GM23338 (cell line): ENCODE measurements around the gene COL15A1. TPM values are rescaled to one million over a fixed set of nuclear protein-coding genes. Genes with fewer than 3 reads are reported as not detected.

ENCODE experiments used
- ATAC-seq: fragments of 200-7000 bp; cut with Tn5 transposase; 3 replicates; pipeline ENCODE4 v1.9.1; 2020
- DNase-seq: peaks from one replicate; pipeline ENCODE4 v3.0.0-alpha.2; 2015; ENCODE audit warnings: low spot score
- H2AFZ ChIP-seq: fragments of 200-600 bp; sonication (generic); 2 replicates; pipeline ENCODE4 v1.8.0; 2016; ENCODE audit warnings: antibody characterized with exemption, mild to moderate bottlenecking, moderate library complexity
- H3F3A ChIP-seq: fragments of 200-600 bp; sonication (generic); replicated peaks from 2 replicates; pipeline ENCODE4 v1.8.0; 2017; ENCODE audit warnings: antibody characterized with exemption, mixed run types, low read depth
- H3K27ac ChIP-seq: fragments of 200-600 bp; sonication (generic); 2 replicates; pipeline ENCODE4 v1.6.1; 2016; ENCODE audit warnings: low read depth
- H3K27me3 ChIP-seq: fragments of 200-600 bp; sonication (generic); 2 replicates; pipeline ENCODE4 v1.8.0; 2016; ENCODE audit warnings: mild to moderate bottlenecking, mixed run types, moderate library complexity; ENCODE audit not compliant: insufficient read depth
- H3K36me3 ChIP-seq: fragments of 200-600 bp; sonication (generic); 2 replicates; pipeline ENCODE4 v1.8.0; 2016; ENCODE audit warnings: mild to moderate bottlenecking; ENCODE audit not compliant: insufficient read depth
- H3K4me1 ChIP-seq: fragments of 200-600 bp; sonication (generic); 2 replicates; pipeline ENCODE4 v1.8.0; 2016; ENCODE audit warnings: mild to moderate bottlenecking, moderate library complexity; ENCODE audit not compliant: insufficient read depth
- H3K4me2 ChIP-seq: fragments of 200-600 bp; sonication (generic); 2 replicates; pipeline ENCODE4 v1.7.1; 2017; ENCODE audit warnings: mixed run types
- H3K4me3 ChIP-seq: fragments of 200-600 bp; sonication (generic); 2 replicates; pipeline ENCODE4 v1.6.1; 2016; ENCODE audit warnings: mixed run types
- H3K79me2 ChIP-seq: fragments of 200-600 bp; sonication (generic); replicated peaks from 2 replicates; pipeline ENCODE4 v1.8.0; 2017; ENCODE audit warnings: mild to moderate bottlenecking; ENCODE audit not compliant: insufficient read depth
- H3K9me2 ChIP-seq: fragments of 200-600 bp; sonication (generic); 2 replicates; pipeline ENCODE4 v1.8.0; 2017; ENCODE audit not compliant: insufficient read depth
- H4K20me1 ChIP-seq: fragments of 200-600 bp; sonication (generic); replicated peaks from 2 replicates; pipeline ENCODE4 v1.8.0; 2017; ENCODE audit warnings: mild to moderate bottlenecking; ENCODE audit not compliant: insufficient read depth
- H3K27ac Mint-ChIP-seq: 2 replicates; pipeline ENCODE4 v1.8.0; 2020; ENCODE audit warnings: inconsistent platforms, mild to moderate bottlenecking, moderate library complexity, mixed read lengths
- H3K27me3 Mint-ChIP-seq: 3 replicates; pipeline ENCODE4 v1.8.0; 2022; ENCODE audit warnings: low read depth, mild to moderate bottlenecking, moderate library complexity, mixed read lengths, inconsistent platforms; ENCODE audit not compliant: insufficient read depth, poor library complexity
- H3K36me3 Mint-ChIP-seq: 3 replicates; pipeline ENCODE4 v1.8.0; 2021; ENCODE audit warnings: low read depth, mild to moderate bottlenecking, inconsistent platforms, moderate library complexity, mixed read lengths
- H3K4me1 Mint-ChIP-seq: 3 replicates; pipeline ENCODE4 v1.8.0; 2020; ENCODE audit warnings: mild to moderate bottlenecking, inconsistent platforms, mixed read lengths
- H3K4me3 Mint-ChIP-seq: 3 replicates; pipeline ENCODE4 v1.8.0; 2021; ENCODE audit warnings: moderate library complexity, mild to moderate bottlenecking, inconsistent platforms, mixed read lengths
- H3K9me3 Mint-ChIP-seq: 3 replicates; pipeline ENCODE4 v1.8.0; 2020; ENCODE audit warnings: moderate library complexity, mild to moderate bottlenecking, inconsistent platforms, mixed read lengths
- CREB1 ChIP-seq: fragments of 250-450 bp; sonication (Bioruptor Pico); IDR thresholded peaks from 2 replicates; pipeline ENCODE4 v1.5.0; 2020; ENCODE audit warnings: low read depth, mild to moderate bottlenecking, moderate library complexity
- EZH2 ChIP-seq: fragments of 200-600 bp; sonication (generic); IDR thresholded peaks from one replicate; pipeline ENCODE4 v1.8.0; 2017; ENCODE audit warnings: antibody characterized with exemption, mild to moderate bottlenecking, low read depth; ENCODE audit not compliant: unreplicated experiment
- NANOG ChIP-seq: IDR thresholded peaks from 2 replicates; pipeline ENCODE4 v1.6.1; 2016; ENCODE audit warnings: antibody characterized with exemption, borderline replicate concordance
- ZNF114 ChIP-seq: fragments of 250-450 bp; sonication (Bioruptor Pico); IDR thresholded peaks from 2 replicates; pipeline ENCODE4 v1.5.0; 2020; ENCODE audit warnings: mild to moderate bottlenecking, moderate library complexity
- polyA plus RNA-seq: library from polyadenylated mRNA; unstranded; fragments of >200 nt; fragmentation: Nextera tagmentation; extraction: Ambion mirVana; gene quantifications from 2 replicates; pipeline ENCODE4 v1.2.1, GENCODE V29; 2016
- total RNA-seq: library from RNA; depleted of rRNA; stranded (reverse); fragments of >200 nt; shearing (Covaris generic); gene quantifications from 2 replicates; pipeline ENCODE4 v1.2.3, GENCODE V29; 2014
- TF ChIP-seq, protein P1 (sequence below): fragments of 250-450 bp; sonication (Bioruptor Pico); IDR thresholded peaks from 2 replicates; pipeline ENCODE4 v1.5.0; 2020; ENCODE audit warnings: mild to moderate bottlenecking, moderate library complexity
- TF ChIP-seq, protein P2 (sequence below), 2 experiments: fragments of 200-600 bp in 1 of 2; sonication (generic) in 1 of 2; conservative IDR thresholded peaks; 2 replicates each; pipeline versions ENCODE4 v1.5.1 to v1.6.1; 2016 to 2017; ENCODE audit warnings: antibody characterized with exemption in 2 of 2, low read depth in 2 of 2, mild to moderate bottlenecking in 2 of 2, moderate library complexity in 1 of 2

COL15A1 gene
- total and polyA plus RNA-seq, 2 experiments from 2014 or later, result 0.17 to 0.18 TPM

DNA sequence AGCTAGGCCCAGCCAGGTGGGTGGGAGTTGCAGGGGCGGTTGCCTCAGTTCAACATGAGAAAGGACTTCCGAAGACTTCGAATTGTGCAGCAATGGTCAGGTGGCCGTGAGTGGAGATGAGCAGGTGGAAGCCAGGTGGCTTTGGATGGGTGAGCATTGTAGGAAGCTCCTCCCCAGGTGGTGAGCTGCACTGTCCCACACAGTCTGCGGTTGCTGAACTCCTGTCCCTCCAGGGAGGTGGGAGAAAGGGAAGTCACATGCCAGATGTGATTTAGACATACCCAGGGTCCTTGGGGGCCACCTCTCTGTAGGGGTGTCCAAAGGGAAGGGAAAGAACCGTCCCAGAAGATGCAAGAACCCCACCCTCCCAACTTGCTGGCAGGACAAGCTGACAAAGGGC is 30.4 kb downstream of the COL15A1 start (continued):
- TF ChIP-seq, protein P1, sequence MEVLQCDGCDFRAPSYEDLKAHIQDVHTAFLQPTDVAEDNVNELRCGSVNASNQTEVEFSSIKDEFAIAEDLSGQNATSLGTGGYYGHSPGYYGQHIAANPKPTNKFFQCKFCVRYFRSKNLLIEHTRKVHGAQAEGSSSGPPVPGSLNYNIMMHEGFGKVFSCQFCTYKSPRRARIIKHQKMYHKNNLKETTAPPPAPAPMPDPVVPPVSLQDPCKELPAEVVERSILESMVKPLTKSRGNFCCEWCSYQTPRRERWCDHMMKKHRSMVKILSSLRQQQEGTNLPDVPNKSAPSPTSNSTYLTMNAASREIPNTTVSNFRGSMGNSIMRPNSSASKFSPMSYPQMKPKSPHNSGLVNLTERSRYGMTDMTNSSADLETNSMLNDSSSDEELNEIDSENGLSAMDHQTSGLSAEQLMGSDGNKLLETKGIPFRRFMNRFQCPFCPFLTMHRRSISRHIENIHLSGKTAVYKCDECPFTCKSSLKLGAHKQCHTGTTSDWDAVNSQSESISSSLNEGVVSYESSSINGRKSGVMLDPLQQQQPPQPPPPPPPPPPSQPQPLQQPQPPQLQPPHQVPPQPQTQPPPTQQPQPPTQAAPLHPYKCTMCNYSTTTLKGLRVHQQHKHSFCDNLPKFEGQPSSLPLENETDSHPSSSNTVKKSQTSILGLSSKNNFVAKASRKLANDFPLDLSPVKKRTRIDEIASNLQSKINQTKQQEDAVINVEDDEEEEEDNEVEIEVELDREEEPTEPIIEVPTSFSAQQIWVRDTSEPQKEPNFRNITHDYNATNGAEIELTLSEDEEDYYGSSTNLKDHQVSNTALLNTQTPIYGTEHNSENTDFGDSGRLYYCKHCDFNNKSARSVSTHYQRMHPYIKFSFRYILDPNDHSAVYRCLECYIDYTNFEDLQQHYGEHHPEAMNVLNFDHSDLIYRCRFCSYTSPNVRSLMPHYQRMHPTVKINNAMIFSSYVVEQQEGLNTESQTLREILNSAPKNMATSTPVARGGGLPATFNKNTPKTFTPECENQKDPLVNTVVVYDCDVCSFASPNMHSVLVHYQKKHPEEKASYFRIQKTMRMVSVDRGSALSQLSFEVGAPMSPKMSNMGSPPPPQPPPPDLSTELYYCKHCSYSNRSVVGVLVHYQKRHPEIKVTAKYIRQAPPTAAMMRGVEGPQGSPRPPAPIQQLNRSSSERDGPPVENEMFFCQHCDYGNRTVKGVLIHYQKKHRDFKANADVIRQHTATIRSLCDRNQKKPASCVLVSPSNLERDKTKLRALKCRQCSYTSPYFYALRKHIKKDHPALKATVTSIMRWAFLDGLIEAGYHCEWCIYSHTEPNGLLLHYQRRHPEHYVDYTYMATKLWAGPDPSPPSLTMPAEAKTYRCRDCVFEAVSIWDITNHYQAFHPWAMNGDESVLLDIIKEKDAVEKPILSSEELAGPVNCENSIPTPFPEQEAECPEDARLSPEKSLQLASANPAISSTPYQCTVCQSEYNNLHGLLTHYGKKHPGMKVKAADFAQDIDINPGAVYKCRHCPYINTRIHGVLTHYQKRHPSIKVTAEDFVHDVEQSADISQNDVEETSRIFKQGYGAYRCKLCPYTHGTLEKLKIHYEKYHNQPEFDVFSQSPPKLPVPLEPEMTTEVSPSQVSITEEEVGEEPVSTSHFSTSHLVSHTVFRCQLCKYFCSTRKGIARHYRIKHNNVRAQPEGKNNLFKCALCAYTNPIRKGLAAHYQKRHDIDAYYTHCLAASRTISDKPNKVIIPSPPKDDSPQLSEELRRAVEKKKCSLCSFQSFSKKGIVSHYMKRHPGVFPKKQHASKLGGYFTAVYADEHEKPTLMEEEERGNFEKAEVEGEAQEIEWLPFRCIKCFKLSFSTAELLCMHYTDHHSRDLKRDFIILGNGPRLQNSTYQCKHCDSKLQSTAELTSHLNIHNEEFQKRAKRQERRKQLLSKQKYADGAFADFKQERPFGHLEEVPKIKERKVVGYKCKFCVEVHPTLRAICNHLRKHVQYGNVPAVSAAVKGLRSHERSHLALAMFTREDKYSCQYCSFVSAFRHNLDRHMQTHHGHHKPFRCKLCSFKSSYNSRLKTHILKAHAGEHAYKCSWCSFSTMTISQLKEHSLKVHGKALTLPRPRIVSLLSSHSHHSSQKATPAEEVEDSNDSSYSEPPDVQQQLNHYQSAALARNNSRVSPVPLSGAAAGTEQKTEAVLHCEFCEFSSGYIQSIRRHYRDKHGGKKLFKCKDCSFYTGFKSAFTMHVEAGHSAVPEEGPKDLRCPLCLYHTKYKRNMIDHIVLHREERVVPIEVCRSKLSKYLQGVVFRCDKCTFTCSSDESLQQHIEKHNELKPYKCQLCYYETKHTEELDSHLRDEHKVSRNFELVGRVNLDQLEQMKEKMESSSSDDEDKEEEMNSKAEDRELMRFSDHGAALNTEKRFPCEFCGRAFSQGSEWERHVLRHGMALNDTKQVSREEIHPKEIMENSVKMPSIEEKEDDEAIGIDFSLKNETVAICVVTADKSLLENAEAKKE (CRISPR knock-in tag), result no peak
- TF ChIP-seq, protein P2, sequence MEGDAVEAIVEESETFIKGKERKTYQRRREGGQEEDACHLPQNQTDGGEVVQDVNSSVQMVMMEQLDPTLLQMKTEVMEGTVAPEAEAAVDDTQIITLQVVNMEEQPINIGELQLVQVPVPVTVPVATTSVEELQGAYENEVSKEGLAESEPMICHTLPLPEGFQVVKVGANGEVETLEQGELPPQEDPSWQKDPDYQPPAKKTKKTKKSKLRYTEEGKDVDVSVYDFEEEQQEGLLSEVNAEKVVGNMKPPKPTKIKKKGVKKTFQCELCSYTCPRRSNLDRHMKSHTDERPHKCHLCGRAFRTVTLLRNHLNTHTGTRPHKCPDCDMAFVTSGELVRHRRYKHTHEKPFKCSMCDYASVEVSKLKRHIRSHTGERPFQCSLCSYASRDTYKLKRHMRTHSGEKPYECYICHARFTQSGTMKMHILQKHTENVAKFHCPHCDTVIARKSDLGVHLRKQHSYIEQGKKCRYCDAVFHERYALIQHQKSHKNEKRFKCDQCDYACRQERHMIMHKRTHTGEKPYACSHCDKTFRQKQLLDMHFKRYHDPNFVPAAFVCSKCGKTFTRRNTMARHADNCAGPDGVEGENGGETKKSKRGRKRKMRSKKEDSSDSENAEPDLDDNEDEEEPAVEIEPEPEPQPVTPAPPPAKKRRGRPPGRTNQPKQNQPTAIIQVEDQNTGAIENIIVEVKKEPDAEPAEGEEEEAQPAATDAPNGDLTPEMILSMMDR (conservative IDR thresholded peaks at IDR 0.05; ENCODE audit: low read depth in 2 of 2), result no peak

DNA sequence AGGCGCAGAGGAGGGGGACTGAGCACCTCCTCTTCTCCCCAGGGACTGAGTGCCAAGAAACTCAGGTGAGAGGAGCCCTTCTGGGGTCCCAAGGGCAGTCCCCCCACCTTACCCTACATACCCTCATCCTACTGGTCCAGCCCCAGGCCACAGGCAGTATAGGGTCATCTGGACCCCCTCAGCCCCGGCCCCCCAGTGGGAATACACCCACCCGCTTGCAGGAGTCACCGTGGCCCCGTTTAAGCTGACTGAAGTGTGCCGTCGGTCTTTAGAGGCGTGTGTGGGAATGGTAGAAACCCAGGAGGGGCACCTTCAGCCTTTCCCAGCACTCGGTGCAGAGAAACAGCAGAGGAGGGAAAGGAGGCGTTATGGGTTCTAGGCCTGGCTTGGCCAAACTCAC is 30.8 kb downstream of the COL15A1 start:
- Histone ChIP-seq H3K4me3 (no peak overlapping the region), H3K9me2 (no peaks in the 10 kb centered on the region), H4K20me1 (no peaks in the 10 kb centered on the region), H3K4me2 (no peak overlapping the region), H3K27ac (no peak overlapping the region), H3K79me2 (no peaks in the 10 kb centered on the region), H2AFZ (no peak overlapping the region), H3K4me1 (peaks cover 4% of the 10 kb centered on the region; the same call in 1 of the 2 replicates), H3F3A (no peaks in the 10 kb centered on the region), H3K36me3 (no peaks in the 10 kb centered on the region), H3K27me3 (peaks cover 24% of the 10 kb centered on the region)
- Mint-ChIP-seq H3K27ac (no peak overlapping the region), H3K27me3 (peaks cover 27% of the 10 kb centered on the region), H3K9me3 (no peaks in the 10 kb centered on the region), H3K36me3 (no peaks in the 10 kb centered on the region; the same call in 2 of the 3 replicates), H3K4me1 (peaks cover 38% of the 10 kb centered on the region), H3K4me3 (no peak overlapping the region)
- no peak for ATAC-seq
- DNase-seq, result no peak
- no peak for TF ChIP-seq CREB1 (CRISPR knock-in tag)
- TF ChIP-seq, protein P1 (CRISPR knock-in tag), result no peak
- TF ChIP-seq ZNF114 (CRISPR knock-in tag), result no peak
- no peak for TF ChIP-seq EZH2
- no peak for TF ChIP-seq NANOG
